Natural killer cell (primary cell): ENCODE data around the gene SLC13A1. TPM values are rescaled to one million over a fixed set of nuclear protein-coding genes. Genes with fewer than 3 reads are reported as not detected.

Source experiments
- ATAC-seq, 3 donors: fragments of 150-1000 bp in 2 of 3; fragments of 200-7000 bp in 1 of 3; cut with Tn5 transposase; 1 replicate in 1 of 3; 2 replicates in 2 of 3; pipeline ENCODE4 v1.10.0; 2021; ENCODE audit warnings: mild to moderate bottlenecking in 2 of 3, moderate library complexity in 2 of 3
- DNase-seq, 2 donors: peaks; one replicate each; pipeline versions ENCODE4 v3.0.0 to v3.0.0-alpha.2; 2013 to 2021; ENCODE audit warnings: mixed read lengths in 1 of 2
- H3K27ac ChIP-seq: one replicate; pipeline ENCODE4 v1.5.1; 2013; ENCODE audit warnings: mild to moderate bottlenecking, low read length
- H3K27me3 ChIP-seq: one replicate; pipeline ENCODE4 v1.6.1; 2013; ENCODE audit warnings: low read length; ENCODE audit not compliant: control insufficient read depth, insufficient read depth
- H3K36me3 ChIP-seq: one replicate; pipeline ENCODE4 v1.6.1; 2013; ENCODE audit warnings: low read length; ENCODE audit not compliant: control insufficient read depth, insufficient read depth
- H3K4me1 ChIP-seq: one replicate; pipeline ENCODE4 v1.6.1; 2013; ENCODE audit warnings: low read length; ENCODE audit not compliant: control insufficient read depth, insufficient read depth
- H3K4me3 ChIP-seq: one replicate; pipeline ENCODE4 v1.5.1; 2013; ENCODE audit warnings: low read length
- H3K9me3 ChIP-seq: one replicate; pipeline ENCODE4 v1.6.1; 2013; ENCODE audit warnings: low read length; ENCODE audit not compliant: control insufficient read depth, insufficient read depth
- H3K27ac Mint-ChIP-seq, 2 donors: one replicate each; pipeline ENCODE4 v1.8.0; 2022; ENCODE audit warnings: mild to moderate bottlenecking in 2 of 2, mixed read lengths in 2 of 2, moderate library complexity in 1 of 2
- H3K27me3 Mint-ChIP-seq, 2 donors: one replicate each; pipeline ENCODE4 v1.8.0; 2022; ENCODE audit warnings: low read depth in 2 of 2, mixed read lengths in 2 of 2
- H3K36me3 Mint-ChIP-seq: one replicate; pipeline ENCODE4 v1.8.0; 2022; ENCODE audit warnings: mixed read lengths
- H3K4me1 Mint-ChIP-seq, 2 donors: one replicate each; pipeline ENCODE4 v1.8.0; 2022; ENCODE audit warnings: mixed read lengths in 2 of 2
- H3K4me3 Mint-ChIP-seq: one replicate; pipeline ENCODE4 v1.8.0; 2022; ENCODE audit warnings: mild to moderate bottlenecking, moderate library complexity, mixed read lengths
- H3K9me3 Mint-ChIP-seq, 2 donors: one replicate each; pipeline ENCODE4 v1.8.0; 2022; ENCODE audit warnings: mixed read lengths in 2 of 2
- CTCF ChIP-seq: fragments of 200-600 bp; IDR thresholded peaks from one replicate; pipeline ENCODE4 v1.8.0; 2022; ENCODE audit warnings: antibody characterized with exemption
- WGBS: methylation state at CpG from one replicate; pipeline ENCODE4 v1.1.7; 2013; ENCODE audit warnings: missing lambda C conversion rate; ENCODE audit not compliant: insufficient coverage; 5-methylcytosine and 5-hydroxymethylcytosine counted together
- intact Hi-C: fragments of 100-400 bp; cut with micrococcal nuclease; formaldehyde crosslinking; loops from one replicate; pipeline ENCODE4 v1.14.2; 2022
- total RNA-seq, 4 donors: library from RNA; stranded (reverse); fragments of 120-200 nt in 1 of 4; gene quantifications; one replicate each; pipeline versions ENCODE4 v1.2.3 to v1.2.4, GENCODE V29; 2013 to 2022

The SLC13A1 gene
- total RNA-seq, 3 donors from 2014 or later (not counting 1 experiment from before 2014, with no cell fraction given) = not detected

- Mint-ChIP-seq H3K36me3 (no peaks in the 10 kb centered on the region), H3K4me3 (no peak overlapping the region), H3K9me3 (peaks cover 19 to 25% of the 10 kb centered on the region in 2 donors), H3K27me3 (no peaks in the 10 kb centered on the region), H3K27ac (no peak overlapping the region), H3K4me1 (no peaks in the 10 kb centered on the region)
- Histone ChIP-seq H3K4me1 (no peaks in the 10 kb centered on the region), H3K36me3 (no peaks in the 10 kb centered on the region), H3K27me3 (no peaks in the 10 kb centered on the region), H3K27ac (no peak overlapping the region), H3K4me3 (no peak overlapping the region), H3K9me3 (no peaks in the 10 kb centered on the region)
- no peak for TF ChIP-seq CTCF
- WGBS = 97% methylated on average over 2 of the region's 2 CpGs
- intact Hi-C loops = no loop called here
- DNase-seq = no peak
- no peak for ATAC-seq
Measured at GRCh38 chr7:123183431-123183830, 16.3 kb downstream of the SLC13A1 start.

GRCh38 chr7:123177442-123177841 is 22.3 kb downstream of the SLC13A1 start:
- Mint-ChIP-seq H3K27ac (no peak overlapping the region), H3K36me3 (no peaks in the 10 kb centered on the region), H3K4me1 (no peaks in the 10 kb centered on the region), H3K4me3 (no peak overlapping the region), H3K27me3 (no peaks in the 10 kb centered on the region), H3K9me3 (peaks cover 19 to 21% of the 10 kb centered on the region in 2 donors)
- ATAC-seq (no peak), DNase-seq (no peak)
- H3K36me3 ChIP-seq = no peaks in the 10 kb centered on the region
- no peaks in the 10 kb centered on the region for H3K4me1 ChIP-seq
- H3K27me3 ChIP-seq = no peaks in the 10 kb centered on the region
- TF ChIP-seq CTCF = no peak
- H3K4me3 ChIP-seq = no peak overlapping the region
- intact Hi-C loops = no loop called here
- H3K27ac ChIP-seq = no peak overlapping the region
- no peaks in the 10 kb centered on the region for H3K9me3 ChIP-seq

- no peak for ATAC-seq
- Mint-ChIP-seq H3K36me3 (no peaks in the 10 kb centered on the region), H3K9me3 (peaks cover 5 to 7% of the 10 kb centered on the region in 2 donors), H3K27me3 (no peaks in the 10 kb centered on the region), H3K4me1 (no peaks in the 10 kb centered on the region), H3K4me3 (no peak overlapping the region), H3K27ac (no peak overlapping the region)
- no peak for DNase-seq
- no peaks in the 10 kb centered on the region for H3K27me3 ChIP-seq
- 86% methylated on average over 8 of the region's 15 CpGs for WGBS
- no peak for TF ChIP-seq CTCF
- no peaks in the 10 kb centered on the region for H3K36me3 ChIP-seq
- H3K4me1 ChIP-seq = no peaks in the 10 kb centered on the region
- H3K27ac ChIP-seq = no peak overlapping the region
- no peaks in the 10 kb centered on the region for H3K9me3 ChIP-seq
- no peak overlapping the region for H3K4me3 ChIP-seq
- intact Hi-C loops = no loop called here
Measured at GRCh38 chr7:123170333-123171246, 29.2 kb downstream of the SLC13A1 start.
